Measurements from ENCODE around the gene PANX3. TPM values are rescaled to one million over a fixed set of nuclear protein-coding genes. Genes with fewer than 3 reads are reported as not detected.

The PANX3 gene
- total RNA-seq, 2 experiments from 2014 or later = not detected

DNA sequence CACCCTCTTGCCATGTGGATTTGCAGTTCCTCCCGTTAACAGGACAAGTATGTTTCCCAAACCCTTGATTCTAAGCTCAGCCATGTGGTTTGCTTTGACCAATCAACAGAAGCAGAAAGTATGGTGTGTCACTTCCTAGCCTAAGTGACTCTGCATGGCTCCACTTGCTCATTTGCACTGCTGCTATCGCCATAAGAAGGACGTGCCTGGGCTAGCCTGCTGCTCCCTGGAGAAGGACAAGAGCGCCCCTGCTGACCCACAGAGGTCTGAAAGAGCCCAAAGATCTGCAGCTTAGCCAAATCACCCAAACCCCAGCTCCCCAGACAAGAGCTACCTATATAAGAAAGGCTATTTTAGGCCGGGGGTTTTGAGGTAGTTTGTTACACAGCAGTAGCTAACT, 29.4 kb downstream of the PANX3 start:
- intact Hi-C loops (cut with micrococcal nuclease) = no loop called here
- DNase-seq (no peak), ATAC-seq (no peak)
- ChIA-PET CTCF (interaction anchor here (0.9 to 1.7 kb wide), 6 partner anchors 9 to 236 kb away, joined by 3 to 9 read pairs (median 4); no protein-coding TSS in a partner anchor), POLR2A (interaction anchor here (1.0 to 1.1 kb wide), 2 partner anchors 10 to 15 kb away, joined by 4 read pairs; no protein-coding TSS in a partner anchor)
- Mint-ChIP-seq H3K36me3 (ENCODE audit: low read depth) (peaks cover 5% of the 10 kb centered on the region), H3K9me3 (no peaks in the 10 kb centered on the region), H3K27me3 (no peaks in the 10 kb centered on the region), H3K4me1 (ENCODE audit: low read depth) (no peaks in the 10 kb centered on the region), H3K27ac (no peak overlapping the region), H3K4me3 (no peak overlapping the region)
- TF ChIP-seq, protein P1, sequence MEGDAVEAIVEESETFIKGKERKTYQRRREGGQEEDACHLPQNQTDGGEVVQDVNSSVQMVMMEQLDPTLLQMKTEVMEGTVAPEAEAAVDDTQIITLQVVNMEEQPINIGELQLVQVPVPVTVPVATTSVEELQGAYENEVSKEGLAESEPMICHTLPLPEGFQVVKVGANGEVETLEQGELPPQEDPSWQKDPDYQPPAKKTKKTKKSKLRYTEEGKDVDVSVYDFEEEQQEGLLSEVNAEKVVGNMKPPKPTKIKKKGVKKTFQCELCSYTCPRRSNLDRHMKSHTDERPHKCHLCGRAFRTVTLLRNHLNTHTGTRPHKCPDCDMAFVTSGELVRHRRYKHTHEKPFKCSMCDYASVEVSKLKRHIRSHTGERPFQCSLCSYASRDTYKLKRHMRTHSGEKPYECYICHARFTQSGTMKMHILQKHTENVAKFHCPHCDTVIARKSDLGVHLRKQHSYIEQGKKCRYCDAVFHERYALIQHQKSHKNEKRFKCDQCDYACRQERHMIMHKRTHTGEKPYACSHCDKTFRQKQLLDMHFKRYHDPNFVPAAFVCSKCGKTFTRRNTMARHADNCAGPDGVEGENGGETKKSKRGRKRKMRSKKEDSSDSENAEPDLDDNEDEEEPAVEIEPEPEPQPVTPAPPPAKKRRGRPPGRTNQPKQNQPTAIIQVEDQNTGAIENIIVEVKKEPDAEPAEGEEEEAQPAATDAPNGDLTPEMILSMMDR (IDR thresholded peaks at IDR 0.05) = no peak

DNA sequence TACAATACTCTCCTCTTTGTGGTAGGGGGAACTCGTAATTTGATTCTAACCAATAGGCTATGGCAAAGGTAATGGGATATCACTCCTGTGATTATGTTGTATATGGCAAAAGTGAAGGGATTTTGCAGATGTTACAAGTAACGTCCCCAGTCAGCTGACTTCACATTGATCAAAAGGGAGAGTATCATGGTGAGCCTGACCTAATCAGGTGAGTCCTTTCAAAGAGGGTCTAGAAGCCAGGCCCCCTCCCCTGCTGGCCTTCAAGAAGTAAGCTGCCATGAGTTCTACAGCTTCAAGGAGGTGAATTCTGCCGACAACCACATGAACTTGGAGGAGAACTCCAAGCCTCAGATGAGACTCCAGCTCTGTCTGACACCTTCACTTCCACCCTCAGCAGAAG, 31.4 kb downstream of the PANX3 start:
- no peaks in the 10 kb centered on the region for H3K9me3 Mint-ChIP-seq
- intact Hi-C loops (cut with micrococcal nuclease) = no loop called here
- ATAC-seq (no peak), DNase-seq (no peak)
- H3K4me1 Mint-ChIP-seq (ENCODE audit: low read depth) = no peaks in the 10 kb centered on the region
- H3K27me3 Mint-ChIP-seq = no peaks in the 10 kb centered on the region
- H3K27ac Mint-ChIP-seq = no peak overlapping the region
- no peaks in the 10 kb centered on the region for H3K36me3 Mint-ChIP-seq (ENCODE audit: low read depth)
- ChIA-PET CTCF (interaction anchor here (1.0 to 4.8 kb wide), 4 partner anchors 21 to 223 kb away, joined by 4 to 30 read pairs (median 10); no protein-coding TSS in a partner anchor), POLR2A (interaction anchor here (0.9 kb wide), 1 partner anchor 19 kb away, joined by 3 read pairs; no protein-coding TSS in a partner anchor)
- no peak overlapping the region for H3K4me3 Mint-ChIP-seq
- TF ChIP-seq, protein P1 (IDR thresholded peaks at IDR 0.05) = no peak

DNA sequence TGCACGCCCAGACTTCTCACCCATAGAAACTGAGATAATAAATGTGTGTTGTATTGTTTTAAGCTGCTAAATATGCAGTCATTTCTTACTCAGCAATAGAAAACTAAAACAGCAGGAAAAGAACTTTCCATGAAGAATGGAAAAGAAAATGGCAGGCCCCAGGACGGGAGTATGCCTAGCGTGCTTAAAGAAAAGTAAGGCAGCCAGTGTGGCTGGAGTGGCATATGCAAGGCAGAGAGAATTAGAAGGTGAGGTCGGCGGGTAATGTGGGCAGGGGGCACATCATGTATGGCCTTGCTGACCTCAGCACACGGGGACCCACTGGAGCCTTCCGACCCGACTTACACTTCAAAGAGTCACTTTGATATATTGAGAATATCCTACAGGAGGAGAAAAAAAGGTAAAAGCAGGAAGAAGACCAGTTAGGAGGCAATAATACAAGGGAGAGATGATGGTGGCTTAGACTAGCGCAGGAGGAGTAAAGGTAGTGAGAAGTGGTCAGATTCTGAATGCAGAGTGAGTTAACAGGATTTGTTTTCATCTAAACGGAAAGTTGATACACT, 31.9 kb downstream of the PANX3 start:
- ATAC-seq = no peak
- no peaks in the 10 kb centered on the region for H3K27me3 Mint-ChIP-seq
- H3K4me3 Mint-ChIP-seq = no peak overlapping the region
- ChIA-PET CTCF (interaction anchor here (1.0 to 4.8 kb wide), 15 partner anchors 9 to 223 kb away, joined by 3 to 30 read pairs (median 5); partner anchors contain the start of genes NRGN and TBRG1), POLR2A (interaction anchor here (0.9 kb wide), 1 partner anchor 20 kb away, joined by 3 read pairs; no protein-coding TSS in a partner anchor)
- intact Hi-C loops (cut with micrococcal nuclease) = no loop called here
- no peaks in the 10 kb centered on the region for H3K36me3 Mint-ChIP-seq (ENCODE audit: low read depth)
- H3K27ac Mint-ChIP-seq = no peak overlapping the region
- TF ChIP-seq, protein P1 (IDR thresholded peaks at IDR 0.05) = no peak
- H3K4me1 Mint-ChIP-seq (ENCODE audit: low read depth) = no peaks in the 10 kb centered on the region
- H3K9me3 Mint-ChIP-seq = no peaks in the 10 kb centered on the region
- DNase-seq = no peak

DNA sequence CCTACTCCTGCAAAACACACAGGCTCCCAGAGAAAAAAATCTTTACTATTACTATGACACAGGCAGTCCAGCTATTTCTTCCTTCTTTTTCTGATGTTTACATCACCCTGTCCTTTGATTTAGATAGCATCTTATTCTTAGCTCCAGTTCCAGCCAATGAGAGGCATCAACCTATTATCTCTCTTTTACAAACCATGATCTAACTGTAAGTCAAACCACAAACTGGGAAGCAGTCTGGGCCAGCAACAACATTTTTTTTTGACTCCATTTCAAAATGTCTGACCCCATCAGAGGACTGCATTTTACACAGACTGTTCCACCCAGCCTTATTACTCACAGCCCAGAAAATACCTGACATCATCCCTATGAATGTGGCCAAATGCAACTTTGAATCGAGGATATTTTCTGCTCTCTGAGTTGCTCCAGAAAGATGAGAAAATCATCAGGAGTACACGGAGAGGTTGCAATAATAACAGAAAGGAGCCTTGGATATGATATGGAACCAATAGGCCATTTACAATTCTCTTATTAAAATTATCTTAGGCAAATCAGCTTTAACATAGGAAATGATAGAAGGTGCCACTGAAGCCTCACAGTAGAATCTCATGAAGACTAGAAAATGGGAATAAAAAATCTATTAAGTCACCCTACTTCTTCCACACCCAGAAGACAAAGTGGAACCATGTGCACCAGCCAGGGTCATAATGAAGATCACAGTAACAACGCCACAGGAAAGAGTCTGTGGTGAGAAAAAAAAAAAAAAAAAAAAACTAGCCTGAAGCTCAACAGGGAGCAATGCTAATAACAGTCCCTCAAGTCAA, 32.6 kb downstream of the PANX3 start:
- CTCF ChIA-PET = interaction anchor here (0.8 to 4.8 kb wide), 24 partner anchors 10 to 233 kb away, joined by 3 to 30 read pairs (median 4); partner anchors contain the start of genes NRGN and TBRG1
- no peak for DNase-seq
- TF ChIP-seq, protein P1 (IDR thresholded peaks at IDR 0.05) = no peak
- H3K36me3 Mint-ChIP-seq (ENCODE audit: low read depth) = no peaks in the 10 kb centered on the region
- no peaks in the 10 kb centered on the region for H3K27me3 Mint-ChIP-seq
- intact Hi-C loops (cut with micrococcal nuclease) = no loop called here
- ATAC-seq = no peak
- no peak overlapping the region for H3K4me3 Mint-ChIP-seq
- H3K4me1 Mint-ChIP-seq (ENCODE audit: low read depth) = no peaks in the 10 kb centered on the region
- H3K27ac Mint-ChIP-seq = no peak overlapping the region
- no peaks in the 10 kb centered on the region for H3K9me3 Mint-ChIP-seq
- POLR2A ChIA-PET = interaction anchor here (0.6 kb wide), 1 partner anchor 194 kb away, joined by 3 read pairs; no protein-coding TSS in a partner anchor
